Activated B cell treated with CpG ODN at 0.5 μM for 24 hours (primary cell): ENCODE results near the gene EPHA4. TPM values are rescaled to one million over a fixed set of nuclear protein-coding genes. Genes with fewer than 3 reads are reported as not detected.

Experiments
- ATAC-seq: fragments of 200-7000 bp; cut with Tn5 transposase; one replicate; pipeline ENCODE4 v1.10.0; 2021; ENCODE audit warnings: low read depth, mild to moderate bottlenecking, moderate library complexity
- CTCF ChIA-PET: fragments of 350-600 bp; sonication (Branson Sonifier 250); formaldehyde crosslinking; loops from one replicate; lab custom pipeline; 2021; ENCODE audit warnings: antibody characterized with exemption; lab: Charles Lee
- POLR2A ChIA-PET: fragments of 350-600 bp; sonication (Branson Sonifier 250); formaldehyde crosslinking; loops from one replicate; lab custom pipeline; 2021; ENCODE audit warnings: antibody characterized with exemption; lab: Charles Lee
- DNase-seq: peaks from one replicate; pipeline ENCODE4 v3.0.0; 2022
- H3K27ac Mint-ChIP-seq: one replicate; pipeline ENCODE4 v1.8.0; 2020; ENCODE audit warnings: mixed read lengths
- H3K27me3 Mint-ChIP-seq: one replicate; pipeline ENCODE4 v1.8.0; 2021; ENCODE audit warnings: mixed read lengths
- H3K36me3 Mint-ChIP-seq: one replicate; pipeline ENCODE4 v1.8.0; 2021; ENCODE audit warnings: low read depth, mixed read lengths
- H3K4me1 Mint-ChIP-seq: one replicate; pipeline ENCODE4 v1.8.0; 2021; ENCODE audit warnings: mixed read lengths
- H3K4me3 Mint-ChIP-seq: one replicate; pipeline ENCODE4 v1.8.0; 2020; ENCODE audit warnings: mild to moderate bottlenecking, mixed read lengths
- H3K9me3 Mint-ChIP-seq: one replicate; pipeline ENCODE4 v1.8.0; 2020; ENCODE audit warnings: mixed read lengths
- CTCF ChIP-seq: fragments of 200-600 bp; IDR thresholded peaks from one replicate; pipeline ENCODE4 v1.8.0; 2022; ENCODE audit warnings: antibody characterized with exemption, mild to moderate bottlenecking
- intact Hi-C: fragments of 100-400 bp; cut with micrococcal nuclease; formaldehyde crosslinking; loops from one replicate; pipeline ENCODE4 v1.15.1; 2024
- total RNA-seq: library from RNA; stranded (reverse); gene quantifications from 2 replicates; pipeline ENCODE4 v1.2.3, GENCODE V29; 2022

The EPHA4 gene
- total RNA-seq, 1 donor from 2014 or later = 26.4 TPM

- CTCF ChIA-PET = no interaction called here
- POLR2A ChIA-PET = no interaction called here
- H3K4me3 Mint-ChIP-seq = no peak overlapping the region
- no peaks in the 10 kb centered on the region for H3K9me3 Mint-ChIP-seq
- H3K36me3 Mint-ChIP-seq = no peaks in the 10 kb centered on the region
- DNase-seq (no peak), ATAC-seq (no peak)
- intact Hi-C loops = no loop called here
- peaks cover 3% of the 10 kb centered on the region for H3K4me1 Mint-ChIP-seq
- no peak for TF ChIP-seq CTCF
- no peak overlapping the region for H3K27ac Mint-ChIP-seq
- H3K27me3 Mint-ChIP-seq = no peaks in the 10 kb centered on the region
Measured at GRCh38 chr2:221380686-221381085, 191.4 kb downstream of the EPHA4 start.

- no peak for TF ChIP-seq CTCF
- POLR2A ChIA-PET = no interaction called here
- no peaks in the 10 kb centered on the region for H3K9me3 Mint-ChIP-seq
- intact Hi-C loops = no loop called here
- H3K27me3 Mint-ChIP-seq = no peaks in the 10 kb centered on the region
- H3K27ac Mint-ChIP-seq = no peak overlapping the region
- H3K4me3 Mint-ChIP-seq = no peak overlapping the region
- ATAC-seq (no peak), DNase-seq (no peak)
- CTCF ChIA-PET = no interaction called here
- H3K4me1 Mint-ChIP-seq = peaks cover 3% of the 10 kb centered on the region
- H3K36me3 Mint-ChIP-seq = no peaks in the 10 kb centered on the region
Measured at GRCh38 chr2:221380062-221380461, 192.0 kb downstream of the EPHA4 start.

GRCh38 chr2:221377597-221377996 is 194.5 kb downstream of the EPHA4 start:
- no peak for TF ChIP-seq CTCF
- POLR2A ChIA-PET = no interaction called here

GRCh38 chr2:221377066-221377465 is 195.0 kb downstream of the EPHA4 start:
- intact Hi-C loops = no loop called here
- H3K9me3 Mint-ChIP-seq = no peaks in the 10 kb centered on the region
- no peaks in the 10 kb centered on the region for H3K36me3 Mint-ChIP-seq
- no peak for TF ChIP-seq CTCF
- no peak overlapping the region for H3K27ac Mint-ChIP-seq
- ATAC-seq (no peak), DNase-seq (no peak)
- no peak overlapping the region for H3K4me3 Mint-ChIP-seq
- ChIA-PET POLR2A (no interaction called here), CTCF (no interaction called here)
- H3K27me3 Mint-ChIP-seq = peaks cover 13% of the 10 kb centered on the region
- peaks cover 3% of the 10 kb centered on the region for H3K4me1 Mint-ChIP-seq

More at GRCh38 chr2:221377597-221377996, 194.5 kb downstream of the EPHA4 start:
- CTCF ChIA-PET = no interaction called here
- no peak for DNase-seq
- intact Hi-C loops = no loop called here
- H3K9me3 Mint-ChIP-seq = no peaks in the 10 kb centered on the region
- H3K27me3 Mint-ChIP-seq = peaks cover 9% of the 10 kb centered on the region
- ATAC-seq = no peak
- H3K36me3 Mint-ChIP-seq = no peaks in the 10 kb centered on the region
- peaks cover 3% of the 10 kb centered on the region for H3K4me1 Mint-ChIP-seq
- H3K27ac Mint-ChIP-seq = no peak overlapping the region
- H3K4me3 Mint-ChIP-seq = no peak overlapping the region

GRCh38 chr2:221374234-221374633 is 197.9 kb downstream of the EPHA4 start:
- intact Hi-C loops = no loop called here
- POLR2A ChIA-PET = no interaction called here
- peaks cover 34% of the 10 kb centered on the region for H3K27me3 Mint-ChIP-seq
- TF ChIP-seq CTCF = no peak
- peaks cover 3% of the 10 kb centered on the region for H3K4me1 Mint-ChIP-seq
- H3K36me3 Mint-ChIP-seq = no peaks in the 10 kb centered on the region
- CTCF ChIA-PET = no interaction called here
- H3K4me3 Mint-ChIP-seq = no peak overlapping the region
- DNase-seq (no peak), ATAC-seq (no peak)
- no peak overlapping the region for H3K27ac Mint-ChIP-seq
- H3K9me3 Mint-ChIP-seq = no peaks in the 10 kb centered on the region
